Skin of body (tissue), 2 donors: ENCODE measurements around the gene SESN3. TPM values are rescaled to one million over a fixed set of nuclear protein-coding genes. Genes with fewer than 3 reads are reported as not detected.
A peak's percentile ranks its signal among the peaks of the same experiment; 100 is the strongest.
"Not testable (repeated sequence)": the region's sequence is repeated elsewhere in the genome, so short reads cannot be mapped to it uniquely, and the experiment has no call there.

Source experiments
- DNase-seq: peaks from one replicate; lab custom pipeline; 2025; lab: John Stamatoyannopoulos, UW
- total RNA-seq: library from RNA; depleted of rRNA; stranded (reverse); fragments of >200 nt; gene quantifications from one replicate; pipeline ENCODE4 v1.2.3, GENCODE V29; 2014

Gene SESN3
- 70.0 TPM for total RNA-seq

- peak; percentile 100 for DNase-seq
These were observed at the start of gene SESN3 for GRCh38 chr11:95231127-95231880. Gene SESN3 (minus strand): TSS chr11:95231202. CDS start chr11:95230860, 342 bp downstream.

GRCh38 chr11:95279921-95280868, 49.2 kb upstream of the SESN3 start:
- DNase-seq, result no peak

- DNase-seq, result no peak
These were observed 46.9 kb upstream of the SESN3 start for GRCh38 chr11:95277868-95278267.

- DNase-seq, result no peak
These were observed 45.1 kb upstream of the SESN3 start for GRCh38 chr11:95276139-95276538.

GRCh38 chr11:95273618-95274017, 42.6 kb upstream of the SESN3 start:
- not testable (repeated sequence) for DNase-seq

GRCh38 chr11:95269036-95269819, 38.2 kb upstream of the SESN3 start:
- DNase-seq, result no peak

- DNase-seq, result no peak
These were observed 37.4 kb upstream of the SESN3 start for GRCh38 chr11:95268391-95268790.

- no peak for DNase-seq
These were observed 36.7 kb upstream of the SESN3 start for GRCh38 chr11:95267601-95268213.

- DNase-seq, result no peak
These were observed 35.9 kb upstream of the SESN3 start for GRCh38 chr11:95266751-95267374.

- DNase-seq, result no peak
These were observed 33.9 kb upstream of the SESN3 start for GRCh38 chr11:95264881-95265280.

- DNase-seq, result no peak
These were observed 32.2 kb upstream of the SESN3 start for GRCh38 chr11:95262994-95263765.

- no peak for DNase-seq
These were observed 26.5 kb upstream of the SESN3 start for GRCh38 chr11:95257456-95257971.

GRCh38 chr11:95256321-95256779, 25.3 kb upstream of the SESN3 start:
- DNase-seq, result peak; percentile 14

GRCh38 chr11:95255251-95256145, 24.5 kb upstream of the SESN3 start:
- no peak for DNase-seq

GRCh38 chr11:95254716-95255115, 23.7 kb upstream of the SESN3 start:
- peak; percentile 28 for DNase-seq

GRCh38 chr11:95254131-95254704, 23.2 kb upstream of the SESN3 start:
- DNase-seq, result peak; percentile 97

- DNase-seq, result no peak
These were observed 22.1 kb upstream of the SESN3 start for GRCh38 chr11:95253141-95253540.

GRCh38 chr11:95252586-95252985, 21.6 kb upstream of the SESN3 start:
- no peak for DNase-seq
